SK-N-SH (cell line): ENCODE results near the gene WDFY2. TPM values are rescaled to one million over a fixed set of nuclear protein-coding genes. Genes with fewer than 3 reads are reported as not detected.

Experiments
- CTCF ChIA-PET: fragments of 300-600, 350-600 bp; formaldehyde crosslinking; extraction: SDS; loops from one replicate; lab custom pipeline; 2021; lab: Yijun Ruan, JAX
- POLR2A ChIA-PET: fragments of 350-600 bp; sonication (Branson Sonifier 250); formaldehyde crosslinking; extraction: SDS; loops from one replicate; lab custom pipeline; 2020; ENCODE audit warnings: antibody characterized with exemption, inconsistent platforms; lab: Yijun Ruan, JAX
- DNase-seq: peaks from one replicate; pipeline ENCODE4 v3.0.0; 2012
- H2AFZ ChIP-seq: fragments of 200-600 bp; sonication (generic); 2 replicates; pipeline ENCODE4 v1.8.1; 2016; ENCODE audit warnings: antibody characterized with exemption, mild to moderate bottlenecking, low read depth
- H3F3A ChIP-seq: fragments of 200-600 bp; sonication (generic); replicated peaks from 2 replicates; pipeline ENCODE3; 2016; ENCODE audit warnings: antibody characterized with exemption, mild to moderate bottlenecking; ENCODE audit not compliant: insufficient read depth
- H3K27ac ChIP-seq, 2 experiments: fragments of 200-500 bp in 1 of 2; fragments of 200-600 bp in 1 of 2; sonication (Bioruptor generic) in 1 of 2; sonication (generic), shearing (Covaris generic) in 1 of 2; 2 replicates each; pipeline versions ENCODE4 v1.5.1 to v1.6.1; 2014 to 2016; ENCODE audit warnings: low read depth in 2 of 2, inconsistent platforms in 1 of 2, low read length in 1 of 2, mild to moderate bottlenecking in 1 of 2, mixed read lengths in 1 of 2
- H3K27me3 ChIP-seq: fragments of 200-600 bp; sonication (generic), shearing (Covaris generic); 2 replicates; pipeline ENCODE4 v1.6.1; 2016; ENCODE audit warnings: mixed run types; ENCODE audit not compliant: insufficient read depth
- H3K36me3 ChIP-seq, 2 experiments: fragments of 200-500 bp in 1 of 2; fragments of 200-600 bp in 1 of 2; sonication (Bioruptor generic) in 1 of 2; sonication (generic) in 1 of 2; replicated peaks in 1 of 2; 2 replicates each; pipeline versions ENCODE3 to v1.5.1; 2014 to 2016; ENCODE audit warnings: low read length in 1 of 2, mild to moderate bottlenecking in 1 of 2; ENCODE audit not compliant: insufficient read depth in 2 of 2, control insufficient read depth in 1 of 2
- H3K4me1 ChIP-seq, 2 experiments: fragments of 200-500 bp in 1 of 2; fragments of 200-600 bp in 1 of 2; sonication (Bioruptor generic) in 1 of 2; sonication (generic), shearing (Covaris generic) in 1 of 2; 2 replicates each; pipeline versions ENCODE4 v1.5.1 to v1.6.1; 2014 to 2016; ENCODE audit warnings: low read depth in 1 of 2, low read length in 1 of 2, mixed run types in 1 of 2; ENCODE audit not compliant: insufficient read depth in 2 of 2, control insufficient read depth in 1 of 2
- H3K4me2 ChIP-seq: fragments of 200-600 bp; sonication (generic), shearing (Covaris generic); 2 replicates; pipeline ENCODE4 v1.6.1; 2017; ENCODE audit warnings: mixed run types
- H3K4me3 ChIP-seq, 2 experiments: fragments of 200-500 bp in 1 of 2; fragments of 200-600 bp in 1 of 2; sonication (Bioruptor generic) in 1 of 2; sonication (generic), shearing (Covaris generic) in 1 of 2; 2 replicates each; pipeline versions ENCODE4 v1.5.1 to v1.8.1; 2014 to 2016; ENCODE audit warnings: low read depth in 2 of 2, inconsistent platforms in 1 of 2, low read length in 1 of 2, mild to moderate bottlenecking in 1 of 2, mixed read lengths in 1 of 2, moderate library complexity in 1 of 2
- H3K79me2 ChIP-seq: fragments of 200-600 bp; sonication (generic); 2 replicates; pipeline ENCODE4 v1.8.1; 2017; ENCODE audit warnings: mild to moderate bottlenecking; ENCODE audit not compliant: insufficient read depth
- H3K9ac ChIP-seq: fragments of 200-600 bp; sonication (generic); 2 replicates; pipeline ENCODE4 v1.6.1; 2017; ENCODE audit warnings: mixed run types
- H3K9me2 ChIP-seq: fragments of 200-600 bp; sonication (generic); 2 replicates; pipeline ENCODE4 v1.6.1; 2017; ENCODE audit warnings: mixed run types
- H3K9me3 ChIP-seq: fragments of 200-600 bp; sonication (generic); 2 replicates; pipeline ENCODE4 v1.6.1; 2017; ENCODE audit warnings: mixed run types, mild to moderate bottlenecking, moderate library complexity
- H4K20me1 ChIP-seq: fragments of 200-600 bp; sonication (generic); 2 replicates; pipeline ENCODE4 v1.6.1; 2017; ENCODE audit warnings: mild to moderate bottlenecking, mixed run types; ENCODE audit not compliant: insufficient read depth
- CHD2 ChIP-seq: fragments of 150-350 bp; IDR thresholded peaks from 2 replicates; pipeline ENCODE4 v1.6.1; 2018; ENCODE audit warnings: low read length; ENCODE audit not compliant: partially characterized antibody
- EZH2phosphoT487 ChIP-seq: fragments of 200-600 bp; sonication (generic); IDR thresholded peaks from 2 replicates; pipeline ENCODE4 v1.6.1; 2017; ENCODE audit warnings: low read depth, mixed run types, mild to moderate bottlenecking, antibody characterized with exemption, moderate library complexity, borderline replicate concordance
- FOSL2 ChIP-seq: IDR thresholded peaks from 2 replicates; pipeline ENCODE4 v1.4.0; 2012; ENCODE audit warnings: low read depth, mild to moderate bottlenecking, moderate library complexity, borderline replicate concordance
- FOXJ3 ChIP-seq: sonication (generic); formaldehyde crosslinking; IDR thresholded peaks from 2 replicates; pipeline ENCODE4 v1.5.1; 2020; ENCODE audit warnings: mild to moderate bottlenecking, missing genetic modification reagents
- FOXM1 ChIP-seq: IDR thresholded peaks from 2 replicates; pipeline ENCODE4 v1.4.0; 2012; ENCODE audit warnings: low read depth, mild to moderate bottlenecking
- GABPA ChIP-seq: IDR thresholded peaks from 2 replicates; pipeline ENCODE4 v1.4.0; 2012; ENCODE audit warnings: low read depth, mild to moderate bottlenecking
- GATA2 ChIP-seq: sonication (generic); formaldehyde crosslinking; IDR thresholded peaks from 2 replicates; pipeline ENCODE4 v1.5.0; 2020; ENCODE audit warnings: mild to moderate bottlenecking, missing genetic modification reagents
- IRF3 ChIP-seq: fragments of 150-350 bp; IDR thresholded peaks from 2 replicates; pipeline ENCODE4 v1.6.1; 2016; ENCODE audit warnings: mild to moderate bottlenecking, low read depth, low read length
- JUND ChIP-seq: IDR thresholded peaks from 2 replicates; pipeline ENCODE4 v1.4.0; 2012
- MEF2A ChIP-seq: IDR thresholded peaks from 2 replicates; pipeline ENCODE4 v1.4.0; 2012; ENCODE audit warnings: low read depth, borderline replicate concordance
- MXI1 ChIP-seq: IDR thresholded peaks from 2 replicates; pipeline ENCODE4 v1.6.1; 2012; ENCODE audit warnings: mild to moderate bottlenecking, low read depth, low read length, improper control_type of control experiment
- PBX3 ChIP-seq: IDR thresholded peaks from 2 replicates; pipeline ENCODE4; 2012
- POLR2AphosphoS5 ChIP-seq: IDR thresholded peaks from 2 replicates; pipeline ENCODE4 v1.6.1; 2012; ENCODE audit warnings: low read depth, low read length
- RAD21 ChIP-seq: IDR thresholded peaks from 2 replicates; pipeline ENCODE4 v1.6.1; 2012; ENCODE audit warnings: mild to moderate bottlenecking, low read length
- RCOR1 ChIP-seq: fragments of 150-350 bp; IDR thresholded peaks from 2 replicates; pipeline ENCODE4 v1.6.1; 2017; ENCODE audit warnings: antibody characterized with exemption, low read length
- RFX5 ChIP-seq: IDR thresholded peaks from 2 replicates; pipeline ENCODE4 v1.6.1; 2012; ENCODE audit warnings: mild to moderate bottlenecking, improper control_type of control experiment, low read length
- RXRA ChIP-seq: IDR thresholded peaks from 2 replicates; pipeline ENCODE4 v1.4.0; 2012; ENCODE audit warnings: low read depth, mild to moderate bottlenecking, borderline replicate concordance
- SIN3A ChIP-seq: IDR thresholded peaks from 2 replicates; pipeline ENCODE4 v1.6.1; 2012; ENCODE audit warnings: low read depth, mild to moderate bottlenecking, low read length, moderate library complexity, borderline replicate concordance
- SMC3 ChIP-seq: IDR thresholded peaks from 2 replicates; pipeline ENCODE4 v1.6.1; 2012; ENCODE audit warnings: low read depth, low read length, improper control_type of control experiment
- TAF1 ChIP-seq: IDR thresholded peaks from 2 replicates; pipeline ENCODE4 v1.6.1; 2012; ENCODE audit warnings: low read depth, mild to moderate bottlenecking, low read length, moderate library complexity, borderline replicate concordance
- TEAD4 ChIP-seq: IDR thresholded peaks from 2 replicates; pipeline ENCODE4 v1.4.0; 2012; ENCODE audit warnings: mild to moderate bottlenecking, borderline replicate concordance; ENCODE audit not compliant: insufficient read depth
- YY1 ChIP-seq: IDR thresholded peaks from 2 replicates; pipeline ENCODE4 v1.4.0; 2012; ENCODE audit warnings: low read depth, mild to moderate bottlenecking
- WGBS: methylation state at CpG from one replicate; pipeline ENCODE4 v1.1.6; 2017; ENCODE audit warnings: low lambda C conversion rate; 5-methylcytosine and 5-hydroxymethylcytosine counted together
- polyA plus RNA-seq, 3 experiments: library from polyadenylated mRNA; depleted of rRNA; stranded (reverse); fragments of >200 nt; gene quantifications; 2 replicates each; pipeline ENCODE4 v1.2.3, GENCODE V29; 2012
- TF ChIP-seq, protein P1 (sequence below): fragments of 200-600 bp; sonication (generic); IDR thresholded peaks from 2 replicates; pipeline ENCODE4 v1.6.1; 2017; ENCODE audit warnings: antibody characterized with exemption, mild to moderate bottlenecking, moderate library complexity
- TF ChIP-seq, protein P2 (sequence below): fragments of 150-350 bp; IDR thresholded peaks from 2 replicates; pipeline ENCODE4 v1.6.1; 2017; ENCODE audit warnings: antibody characterized with exemption, low read length, low read depth, borderline replicate concordance
- TF ChIP-seq, protein P3 (sequence below): IDR thresholded peaks from 2 replicates; pipeline ENCODE4 v1.4.0; 2012; ENCODE audit warnings: low read depth, borderline replicate concordance
- TF ChIP-seq, protein P4 (sequence below): IDR thresholded peaks from 2 replicates; pipeline ENCODE4 v1.4.0; 2012; ENCODE audit warnings: low read depth

WDFY2 gene
- polyA plus RNA-seq, 1 of the 3 experiments (the other 2 are of a cell fraction): 4.1 TPM

- Histone ChIP-seq H3K9me3 (no peaks in the 10 kb centered on the region), H3K27ac (peak overlapping the region in 1 of 2 experiments; percentile 51; a peak in 2 of 4 replicates), H3K79me2 (peaks cover 93% of the 10 kb centered on the region), H3K9ac (no peak overlapping the region), H4K20me1 (peaks cover 5% of the 10 kb centered on the region; the same call in 1 of the 2 replicates), H3F3A (peaks cover 16% of the 10 kb centered on the region), H2AFZ (no peak overlapping the region), H3K27me3 (no peaks in the 10 kb centered on the region), H3K4me3 (no peak overlapping the region), H3K4me2 (no peak overlapping the region), H3K9me2 (no peaks in the 10 kb centered on the region), H3K4me1 (peaks cover 28 to 67% of the 10 kb centered on the region in 2 experiments; a peak in 3 of 4 replicates), H3K36me3 (no peaks in the 10 kb centered on the region)
- peak; percentile 46 for DNase-seq
- CTCF ChIA-PET: interaction anchor here (1.1 to 1.8 kb wide), 5 partner anchors 11 to 472 kb away, joined by 3 to 8 read pairs (median 5); no protein-coding TSS in a partner anchor
- POLR2A ChIA-PET: interaction anchor here (0.6 to 2.1 kb wide), 3 partner anchors 106 to 182 kb away, joined by 4 to 7 read pairs (median 4); partner anchors contain the start of gene INTS6
- WGBS: 81% methylated on average over 12 of the region's 12 CpGs
- TF ChIP-seq FOXJ3: 0 out of 2 replicates have a peak, but pooled peaks have one; percentile 61
- no peak for TF ChIP-seq FOXM1
- no peak for TF ChIP-seq YY1
- no peak for TF ChIP-seq POLR2AphosphoS5
- TF ChIP-seq, protein P1, sequence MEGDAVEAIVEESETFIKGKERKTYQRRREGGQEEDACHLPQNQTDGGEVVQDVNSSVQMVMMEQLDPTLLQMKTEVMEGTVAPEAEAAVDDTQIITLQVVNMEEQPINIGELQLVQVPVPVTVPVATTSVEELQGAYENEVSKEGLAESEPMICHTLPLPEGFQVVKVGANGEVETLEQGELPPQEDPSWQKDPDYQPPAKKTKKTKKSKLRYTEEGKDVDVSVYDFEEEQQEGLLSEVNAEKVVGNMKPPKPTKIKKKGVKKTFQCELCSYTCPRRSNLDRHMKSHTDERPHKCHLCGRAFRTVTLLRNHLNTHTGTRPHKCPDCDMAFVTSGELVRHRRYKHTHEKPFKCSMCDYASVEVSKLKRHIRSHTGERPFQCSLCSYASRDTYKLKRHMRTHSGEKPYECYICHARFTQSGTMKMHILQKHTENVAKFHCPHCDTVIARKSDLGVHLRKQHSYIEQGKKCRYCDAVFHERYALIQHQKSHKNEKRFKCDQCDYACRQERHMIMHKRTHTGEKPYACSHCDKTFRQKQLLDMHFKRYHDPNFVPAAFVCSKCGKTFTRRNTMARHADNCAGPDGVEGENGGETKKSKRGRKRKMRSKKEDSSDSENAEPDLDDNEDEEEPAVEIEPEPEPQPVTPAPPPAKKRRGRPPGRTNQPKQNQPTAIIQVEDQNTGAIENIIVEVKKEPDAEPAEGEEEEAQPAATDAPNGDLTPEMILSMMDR: no peak
- no peak for TF ChIP-seq EZH2phosphoT487
- TF ChIP-seq TEAD4: no peak
- TF ChIP-seq, protein P2, sequence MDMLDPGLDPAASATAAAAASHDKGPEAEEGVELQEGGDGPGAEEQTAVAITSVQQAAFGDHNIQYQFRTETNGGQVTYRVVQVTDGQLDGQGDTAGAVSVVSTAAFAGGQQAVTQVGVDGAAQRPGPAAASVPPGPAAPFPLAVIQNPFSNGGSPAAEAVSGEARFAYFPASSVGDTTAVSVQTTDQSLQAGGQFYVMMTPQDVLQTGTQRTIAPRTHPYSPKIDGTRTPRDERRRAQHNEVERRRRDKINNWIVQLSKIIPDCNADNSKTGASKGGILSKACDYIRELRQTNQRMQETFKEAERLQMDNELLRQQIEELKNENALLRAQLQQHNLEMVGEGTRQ: no peak
- no peak for TF ChIP-seq IRF3
- TF ChIP-seq, protein P3, sequence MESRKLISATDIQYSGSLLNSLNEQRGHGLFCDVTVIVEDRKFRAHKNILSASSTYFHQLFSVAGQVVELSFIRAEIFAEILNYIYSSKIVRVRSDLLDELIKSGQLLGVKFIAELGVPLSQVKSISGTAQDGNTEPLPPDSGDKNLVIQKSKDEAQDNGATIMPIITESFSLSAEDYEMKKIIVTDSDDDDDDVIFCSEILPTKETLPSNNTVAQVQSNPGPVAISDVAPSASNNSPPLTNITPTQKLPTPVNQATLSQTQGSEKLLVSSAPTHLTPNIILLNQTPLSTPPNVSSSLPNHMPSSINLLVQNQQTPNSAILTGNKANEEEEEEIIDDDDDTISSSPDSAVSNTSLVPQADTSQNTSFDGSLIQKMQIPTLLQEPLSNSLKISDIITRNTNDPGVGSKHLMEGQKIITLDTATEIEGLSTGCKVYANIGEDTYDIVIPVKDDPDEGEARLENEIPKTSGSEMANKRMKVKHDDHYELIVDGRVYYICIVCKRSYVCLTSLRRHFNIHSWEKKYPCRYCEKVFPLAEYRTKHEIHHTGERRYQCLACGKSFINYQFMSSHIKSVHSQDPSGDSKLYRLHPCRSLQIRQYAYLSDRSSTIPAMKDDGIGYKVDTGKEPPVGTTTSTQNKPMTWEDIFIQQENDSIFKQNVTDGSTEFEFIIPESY: no peak
- peak; percentile 56 for TF ChIP-seq CHD2
- no peak for TF ChIP-seq PBX3
- TF ChIP-seq MXI1: no peak; the same call in 1 of the 2 replicates
- TF ChIP-seq RXRA: no peak
- TF ChIP-seq SMC3: no peak
- no peak for TF ChIP-seq GABPA
- no peak for TF ChIP-seq MEF2A
- TF ChIP-seq RFX5: no peak
- no peak for TF ChIP-seq JUND
- peak; percentile 9; the same call in 1 of the 2 replicates for TF ChIP-seq RAD21
- TF ChIP-seq GATA2: no peak; the same call in 1 of the 2 replicates
- TF ChIP-seq FOSL2: no peak
- peak; percentile 84; the same call in 1 of the 2 replicates for TF ChIP-seq RCOR1
- TF ChIP-seq, protein P4, sequence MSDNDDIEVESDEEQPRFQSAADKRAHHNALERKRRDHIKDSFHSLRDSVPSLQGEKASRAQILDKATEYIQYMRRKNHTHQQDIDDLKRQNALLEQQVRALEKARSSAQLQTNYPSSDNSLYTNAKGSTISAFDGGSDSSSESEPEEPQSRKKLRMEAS: no peak
- TF ChIP-seq TAF1: no peak
- TF ChIP-seq SIN3A: no peak
Observed at GRCh38 chr13:51635137-51635878, 51.0 kb downstream of the WDFY2 start.
